Medulla oblongata (tissue), 1 donor: ENCODE measurements around the gene MUS81.
"Not testable (repeated sequence)": the region's sequence is repeated elsewhere in the genome, so short reads cannot be mapped to it uniquely, and the experiment has no call there.

Experiments
- DNase-seq: peaks from one replicate; pipeline ENCODE4 v3.0.0-alpha.2; 2015; ENCODE audit errors: extremely low spot score

The MUS81 gene

DNA sequence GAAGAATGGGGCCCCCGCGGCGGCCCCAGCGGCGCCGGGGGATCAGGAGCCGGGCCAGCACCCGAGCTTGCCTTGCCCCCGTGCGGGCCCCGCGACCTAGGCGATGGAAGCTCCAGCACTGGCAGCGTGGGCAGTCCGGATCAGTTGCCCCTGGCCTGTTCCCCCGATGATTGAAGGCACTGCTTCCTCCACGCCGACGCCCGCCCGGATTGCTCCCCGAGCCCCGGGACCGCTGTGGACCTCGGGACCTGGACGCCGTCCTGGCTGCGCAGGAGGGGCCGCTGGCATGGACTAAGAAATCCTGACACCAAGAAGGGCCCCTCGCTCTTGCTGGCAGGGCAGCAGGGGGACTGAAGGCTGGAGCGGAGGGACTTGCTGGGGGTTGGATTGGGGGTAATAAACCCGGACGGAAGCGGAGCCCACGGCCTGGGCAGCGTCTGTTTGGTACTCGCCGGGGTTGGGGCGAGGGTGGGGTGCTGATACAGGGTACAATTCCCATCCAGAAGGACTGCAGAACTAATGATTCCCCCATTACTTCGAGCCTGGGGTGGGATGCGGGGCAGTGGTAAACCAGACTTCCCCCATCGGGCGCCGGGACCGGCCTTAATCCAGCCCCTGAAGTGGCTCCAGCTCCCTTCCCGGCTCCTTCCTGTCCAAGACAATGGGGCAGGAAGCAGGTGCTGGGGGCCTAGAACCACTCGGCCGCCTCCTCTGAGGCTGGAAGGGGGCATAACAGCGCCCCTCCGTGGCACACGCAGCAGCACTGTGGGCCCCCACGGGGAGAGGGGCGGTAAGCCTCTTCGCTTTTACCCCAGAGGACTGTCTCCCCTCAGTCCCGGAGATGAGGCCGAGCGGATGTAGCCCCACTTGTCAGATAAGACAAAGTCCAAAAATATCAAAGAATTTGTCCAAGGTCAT lies 31.2 kb downstream of the MUS81 start:
- DNase-seq, result no peak

- not testable (repeated sequence) for DNase-seq
Observed at GRCh38 chr11:65892137-65892540, 31.9 kb downstream of the MUS81 start.

DNA sequence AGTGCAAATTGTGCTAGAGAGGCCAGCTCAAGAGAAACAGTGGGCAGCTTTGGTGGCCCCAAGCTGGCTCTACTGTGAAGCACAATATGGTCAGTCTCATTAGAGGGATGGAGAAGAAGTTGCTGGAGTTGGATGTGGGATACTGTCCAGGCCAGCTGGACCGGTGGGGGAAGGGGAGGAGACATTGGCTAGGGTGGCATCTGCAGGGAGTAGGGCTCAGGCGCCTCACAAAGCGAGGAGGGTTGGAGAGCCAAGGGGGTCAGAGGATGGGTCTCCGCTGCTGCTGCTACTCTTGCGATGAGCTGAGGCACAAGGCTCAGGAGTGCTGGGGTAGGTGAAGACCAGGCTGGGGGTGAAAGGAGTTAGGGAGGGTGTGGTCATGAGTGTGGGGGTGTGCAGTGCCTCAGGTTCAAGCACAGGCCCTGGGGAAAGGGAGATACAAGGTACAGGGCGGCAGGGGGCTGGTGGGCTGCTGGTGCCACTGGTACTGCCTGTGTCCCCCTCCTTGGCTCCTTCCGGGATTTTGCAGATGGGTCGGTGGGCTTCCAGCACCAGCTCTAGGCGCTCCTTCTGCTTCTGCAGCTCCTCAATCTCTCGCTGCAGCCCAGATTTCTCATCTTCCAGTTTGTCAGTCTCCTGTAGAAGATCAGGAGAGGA lies 32.6 kb downstream of the MUS81 start:
- DNase-seq, result no peak

DNA sequence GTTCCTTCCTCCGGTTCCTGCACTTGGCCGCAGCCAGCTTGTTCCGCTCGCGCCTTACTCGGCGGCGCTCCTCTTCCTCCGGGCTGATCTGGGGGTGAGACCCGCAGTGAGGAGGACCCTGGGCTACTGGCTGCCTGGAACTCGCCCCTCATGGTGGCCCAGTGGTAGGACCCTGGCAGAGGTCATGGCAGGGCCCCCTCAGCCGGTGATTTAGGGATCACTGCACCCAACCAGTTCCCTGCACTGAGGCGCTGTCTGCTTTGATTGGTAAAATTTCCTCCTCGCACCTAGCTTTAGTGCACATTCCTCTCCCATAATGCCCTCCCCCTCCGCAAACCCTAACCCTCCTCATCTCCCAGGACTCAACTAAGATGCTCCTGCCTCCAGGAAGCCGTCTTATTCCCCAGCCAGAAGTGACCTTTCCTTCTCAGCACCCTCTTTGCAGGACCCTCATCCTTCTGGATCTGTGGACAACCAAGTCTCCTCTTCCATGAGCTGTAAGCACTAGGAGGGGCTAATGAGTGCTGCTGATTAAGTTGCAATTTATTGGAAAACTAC lies 33.9 kb downstream of the MUS81 start:
- DNase-seq, result no peak

DNA sequence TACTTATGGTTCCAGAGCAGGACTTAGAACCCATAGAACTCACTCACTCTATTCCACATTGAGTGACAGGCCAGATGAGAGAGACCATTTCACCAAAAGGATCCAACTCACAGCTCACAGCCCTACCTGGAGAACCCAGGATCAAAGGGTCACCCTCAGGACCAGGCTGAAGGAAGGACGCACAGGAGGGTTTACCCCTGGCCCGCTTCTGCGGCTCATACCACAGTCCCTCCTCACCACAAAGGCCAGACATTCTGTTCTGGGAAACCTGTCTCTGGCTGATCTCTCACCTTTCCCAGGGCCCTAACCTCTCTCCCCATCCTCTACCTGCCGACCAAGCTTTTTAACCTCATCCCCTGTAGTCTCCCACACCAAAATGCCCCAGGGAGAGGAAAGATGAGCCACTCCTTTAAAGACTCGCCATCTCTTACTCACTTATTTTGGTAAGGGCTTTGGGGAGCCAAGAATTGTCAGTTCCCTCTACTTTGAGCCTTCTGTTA lies 35.3 kb downstream of the MUS81 start:
- no peak for DNase-seq

GRCh38 chr11:65896034-65896999 lies 36.1 kb downstream of the MUS81 start:
- DNase-seq, result no peak

GRCh38 chr11:65897020-65897471 lies 36.8 kb downstream of the MUS81 start:
- no peak for DNase-seq

DNA sequence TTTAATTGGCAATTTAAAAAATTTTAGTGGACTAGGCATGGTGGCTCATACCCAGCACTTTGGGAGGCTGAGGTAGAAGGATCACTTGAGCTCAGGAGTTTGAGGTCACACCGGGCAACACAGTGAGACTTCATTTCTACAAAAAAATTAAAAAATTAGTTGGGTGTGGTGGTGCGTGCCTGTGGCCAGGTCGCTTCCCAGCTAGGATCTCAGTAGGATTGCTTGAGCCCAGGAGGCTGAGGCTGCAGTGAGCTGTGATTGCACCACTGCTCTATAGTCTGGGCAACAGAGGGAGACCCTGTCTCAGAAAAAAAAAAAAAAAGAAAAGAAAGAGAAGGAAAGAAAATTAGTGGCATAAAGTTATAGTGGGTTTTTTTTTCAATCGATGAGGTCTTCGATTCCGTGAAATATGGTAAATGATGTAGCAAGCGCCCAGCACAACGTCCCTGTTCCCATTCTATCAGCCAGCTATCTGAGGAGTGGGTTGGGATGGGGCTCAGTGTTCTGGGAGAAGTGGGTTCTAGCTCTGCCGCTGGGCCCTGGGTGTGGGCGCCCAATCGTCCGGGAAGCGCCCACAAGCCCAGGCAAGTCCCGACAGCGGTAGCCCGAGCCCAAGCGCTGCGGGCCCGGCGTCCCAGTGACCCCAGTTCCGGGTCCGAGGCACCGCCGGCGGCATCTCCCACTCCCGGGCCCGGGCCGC lies 38.6 kb downstream of the MUS81 start:
- no peak for DNase-seq

GRCh38 chr11:65899356-65900124 lies 39.3 kb downstream of the MUS81 start:
- DNase-seq, result no peak

GRCh38 chr11:65900125-65900898 lies 40.1 kb downstream of the MUS81 start, which contains the start of gene FOSL1:
Gene FOSL1 (minus strand): TSS chr11:65900388. CDS start chr11:65900339, 49 bp downstream.
- peak; percentile 71 for DNase-seq

GRCh38 chr11:65900899-65901180 lies 40.6 kb downstream of the MUS81 start:
- DNase-seq, result no peak

GRCh38 chr11:65903068-65903481 lies 42.8 kb downstream of the MUS81 start:
- no peak for DNase-seq

DNA sequence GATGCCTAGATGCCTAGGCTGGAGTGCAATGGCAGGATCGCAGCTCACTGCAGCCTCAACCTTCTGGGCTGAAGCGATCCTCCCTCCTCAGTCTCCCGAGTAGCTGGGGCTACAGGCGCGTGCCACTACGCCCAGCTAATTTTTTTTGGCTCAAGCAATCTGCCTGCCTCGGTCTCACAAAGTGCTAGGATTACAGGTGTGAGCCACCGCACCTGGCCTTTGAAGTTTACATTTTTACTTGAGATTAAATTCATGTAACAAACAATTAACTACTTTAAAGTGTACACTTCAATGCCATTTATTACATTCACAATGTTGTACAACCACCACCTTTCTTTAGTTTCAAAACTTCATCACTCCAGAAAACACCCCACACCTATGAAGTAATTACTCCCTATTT lies 43.5 kb downstream of the MUS81 start:
- no peak for DNase-seq

DNA sequence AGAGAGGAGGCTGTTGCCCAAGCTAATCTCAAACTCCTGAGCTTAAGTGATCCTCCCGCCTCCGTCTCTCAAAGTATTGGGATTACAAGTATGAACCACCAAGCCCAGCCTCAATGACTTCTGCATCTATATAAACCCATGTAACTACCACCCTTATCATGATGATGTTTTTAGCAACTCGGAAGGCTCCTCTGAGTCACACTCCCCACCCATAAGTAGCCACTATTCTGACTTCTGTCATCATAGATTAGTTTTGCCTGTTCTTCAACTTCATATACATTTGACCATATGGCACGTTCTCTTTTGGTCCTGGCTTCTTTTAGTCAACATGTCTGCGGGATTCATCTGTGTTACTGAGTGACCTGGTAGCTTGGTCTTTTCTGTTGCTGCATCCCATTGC lies 46.4 kb downstream of the MUS81 start:
- DNase-seq, result no peak

- DNase-seq, result no peak
Observed at GRCh38 chr11:65907878-65908277, 47.6 kb downstream of the MUS81 start.

DNA sequence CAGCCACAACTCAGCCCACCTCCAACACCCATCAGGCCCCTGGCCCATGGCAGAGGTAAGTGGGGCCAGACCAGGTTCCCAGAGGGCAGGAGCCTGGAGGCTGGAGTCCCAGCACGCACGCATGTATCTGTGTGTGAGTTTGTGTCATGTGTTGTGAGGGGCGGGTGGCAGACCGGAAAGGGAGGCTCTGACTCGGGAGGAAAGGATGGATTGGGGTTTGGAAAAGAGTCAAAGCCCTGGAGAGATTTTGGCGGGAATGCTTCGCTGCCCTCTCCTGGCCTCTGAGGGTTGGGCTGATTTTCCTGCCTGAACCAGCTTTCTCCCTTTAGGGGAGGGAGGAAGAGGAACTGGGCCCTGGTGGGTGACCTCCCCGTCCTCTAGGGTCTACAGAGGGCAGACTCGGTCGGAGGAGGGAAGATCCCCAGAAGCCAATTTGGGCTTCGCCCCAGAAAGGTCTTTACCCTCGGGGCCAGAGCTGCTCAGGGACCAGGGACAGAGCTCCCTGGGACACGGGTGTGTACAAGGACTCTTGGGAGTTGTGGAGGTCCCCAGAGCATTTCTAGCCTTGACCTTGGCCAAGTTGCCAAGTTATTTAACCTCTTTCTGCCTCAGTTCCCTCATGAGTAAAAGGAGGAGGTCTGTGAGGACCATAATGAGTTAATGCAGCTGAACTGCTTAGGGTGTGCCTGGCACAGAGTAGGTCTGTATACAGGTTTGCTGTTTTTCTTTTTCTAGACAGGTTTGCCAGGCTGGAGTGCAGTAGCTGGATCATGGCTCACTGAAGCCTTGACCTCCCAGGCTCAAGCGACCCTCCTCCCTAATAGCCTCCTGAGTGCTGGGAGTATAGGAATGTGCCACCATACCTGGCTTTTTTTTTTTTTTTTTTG lies 51.7 kb downstream of the MUS81 start:
- no peak for DNase-seq

- no peak for DNase-seq
Observed at GRCh38 chr11:65912845-65913244, 52.6 kb downstream of the MUS81 start.

DNA sequence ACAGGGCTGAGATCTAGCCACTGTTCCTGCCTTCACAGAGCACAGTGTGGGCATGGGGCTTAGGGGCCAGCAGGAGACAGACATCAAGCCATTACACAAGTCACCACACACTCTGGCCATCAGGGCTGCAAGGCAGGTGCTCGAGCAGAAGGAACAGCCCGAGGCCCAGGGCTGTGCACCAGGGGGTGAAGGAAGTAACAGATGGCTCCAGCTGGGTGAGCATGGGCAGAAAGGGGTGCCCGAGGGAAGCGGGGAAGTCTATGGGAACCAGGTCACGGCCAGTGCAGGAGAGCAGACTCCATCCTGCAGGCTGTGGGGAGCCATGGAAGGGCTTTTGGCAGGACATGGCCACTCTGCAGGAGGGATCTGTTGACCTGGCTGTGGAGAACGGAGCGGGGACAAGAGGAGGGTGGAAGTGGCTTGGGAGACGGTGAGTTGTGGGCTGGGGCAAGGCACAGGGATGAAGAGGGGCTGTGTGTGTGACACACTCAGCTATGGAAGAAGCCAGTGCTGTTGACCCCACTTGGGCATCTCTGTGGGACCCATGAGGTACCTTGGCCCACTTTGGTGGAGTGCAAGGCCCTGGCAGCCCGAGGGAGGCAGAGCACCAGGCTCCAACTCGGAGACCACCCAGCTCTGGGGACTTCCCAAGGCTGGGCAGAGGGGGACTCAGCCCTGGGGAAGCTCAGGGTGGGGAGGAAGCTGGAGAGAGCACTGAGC lies 55.0 kb downstream of the MUS81 start:
- no peak for DNase-seq
